NAMALWA (cell line): ENCODE results near the gene NRG2.

Source experiments
- DNase-seq: peaks from one replicate; pipeline ENCODE4 v3.0.0-alpha.2; 2015; ENCODE audit warnings: low spot score

The NRG2 gene

DNA sequence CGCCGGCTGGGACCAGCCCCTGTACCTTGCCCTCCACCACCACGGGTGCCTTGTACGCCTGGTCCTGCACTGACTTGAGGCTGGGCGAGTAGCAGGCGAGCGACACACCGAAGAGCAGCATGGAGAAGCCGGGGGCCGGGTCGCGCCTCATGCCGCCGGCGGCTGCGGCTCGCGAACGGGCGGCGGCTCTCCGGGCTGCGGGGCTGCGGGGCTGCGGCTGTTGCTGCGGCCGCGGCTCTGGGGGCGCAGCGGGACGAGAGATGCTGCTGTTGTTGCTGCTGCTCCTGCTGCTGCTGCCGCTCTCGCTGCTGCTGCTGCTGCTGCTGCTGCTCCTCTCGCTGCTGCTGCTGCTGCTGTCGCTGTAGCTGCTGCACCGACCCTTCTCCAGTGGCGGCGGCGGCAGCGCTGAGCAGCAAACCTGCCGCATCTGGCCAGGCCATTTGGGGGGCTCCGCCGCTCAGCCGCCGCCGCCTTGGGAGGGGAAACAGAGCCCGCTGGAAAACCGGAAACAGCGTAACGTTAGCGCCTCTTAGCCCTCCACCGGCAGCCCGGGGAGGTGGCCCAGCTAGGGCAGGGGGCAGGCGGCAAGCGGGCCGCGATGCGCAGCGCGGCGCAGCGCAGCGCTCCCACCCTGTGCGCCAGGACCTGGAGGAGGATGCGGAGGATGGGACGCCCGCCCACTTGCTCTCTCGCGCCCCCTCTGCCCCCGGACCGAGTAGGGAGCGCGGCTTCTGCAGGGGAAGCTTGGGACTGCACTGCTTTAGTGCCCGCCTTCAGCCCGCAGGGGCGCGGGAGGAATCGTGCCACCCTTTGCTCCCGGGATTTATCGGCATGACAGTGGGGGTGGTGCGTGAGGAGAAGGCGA lies at the start of gene NRG2:
NRG2 (minus strand) TSS at position 657 of the 865 bp plus-strand sequence.
- no peak for DNase-seq

GRCh38 chr5:140090251-140090650 lies 47.2 kb upstream of the NRG2 start:
- DNase-seq: no peak

GRCh38 chr5:140084541-140084940 lies 41.4 kb upstream of the NRG2 start:
- no peak for DNase-seq

- DNase-seq: no peak
Measured at GRCh38 chr5:140083650-140084049, 40.6 kb upstream of the NRG2 start.

DNA sequence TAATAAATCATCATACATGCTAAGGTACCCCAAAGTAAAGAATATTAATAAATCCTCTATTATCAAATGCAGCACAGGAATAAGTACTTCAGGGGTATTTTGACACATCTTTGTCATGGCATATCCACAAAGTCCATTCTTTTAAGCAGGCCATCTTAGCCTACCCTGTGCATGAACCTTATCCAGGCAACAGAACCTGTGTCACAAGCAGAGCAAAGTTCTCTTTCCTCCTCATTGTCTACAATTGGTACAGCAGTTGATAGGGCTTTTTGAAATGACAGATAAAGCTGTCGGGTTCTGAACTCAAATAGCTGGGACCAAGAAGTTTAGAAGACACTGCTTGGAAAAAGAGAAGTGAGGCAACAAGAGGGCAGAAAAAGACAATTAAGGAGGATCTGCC lies 40.0 kb upstream of the NRG2 start:
- DNase-seq: no peak

DNA sequence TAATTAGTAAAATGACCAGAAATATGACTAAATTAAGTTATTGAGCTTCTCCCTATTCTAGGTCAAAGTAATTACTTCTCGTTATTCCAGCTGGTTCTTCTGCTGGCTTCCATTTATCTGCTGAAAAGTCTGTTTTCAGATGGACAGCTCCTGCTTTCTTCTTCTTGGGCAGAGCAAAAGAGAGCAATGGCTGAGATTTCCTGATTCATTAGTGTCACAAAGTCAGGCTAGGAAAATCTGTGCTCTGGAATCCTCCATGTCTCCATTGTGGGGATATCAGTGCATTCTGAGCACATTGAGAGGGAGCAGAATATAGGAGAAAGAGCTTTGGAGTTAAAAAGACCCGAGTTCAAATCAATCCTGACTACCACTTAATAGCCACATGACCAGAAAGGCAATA lies 33.7 kb upstream of the NRG2 start:
- no peak for DNase-seq

DNA sequence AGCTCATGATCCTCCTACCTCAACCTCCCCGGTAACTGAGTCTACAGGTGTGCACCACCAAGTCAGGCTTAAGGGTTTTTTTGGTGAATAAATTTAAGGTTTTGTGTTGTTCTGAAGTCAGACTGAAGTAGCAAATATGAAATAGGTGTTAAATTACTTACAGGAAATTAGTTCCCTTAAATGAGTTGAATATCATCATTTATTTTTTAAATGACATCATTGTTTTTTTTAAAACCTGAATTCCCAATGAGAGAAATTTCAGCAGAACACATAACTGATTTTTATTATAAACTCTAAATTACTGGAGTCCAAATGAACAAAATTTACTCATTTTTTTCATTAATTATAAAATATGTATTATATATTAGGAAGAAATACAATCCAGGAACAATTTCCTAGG lies 33.0 kb upstream of the NRG2 start:
- no peak for DNase-seq

DNA sequence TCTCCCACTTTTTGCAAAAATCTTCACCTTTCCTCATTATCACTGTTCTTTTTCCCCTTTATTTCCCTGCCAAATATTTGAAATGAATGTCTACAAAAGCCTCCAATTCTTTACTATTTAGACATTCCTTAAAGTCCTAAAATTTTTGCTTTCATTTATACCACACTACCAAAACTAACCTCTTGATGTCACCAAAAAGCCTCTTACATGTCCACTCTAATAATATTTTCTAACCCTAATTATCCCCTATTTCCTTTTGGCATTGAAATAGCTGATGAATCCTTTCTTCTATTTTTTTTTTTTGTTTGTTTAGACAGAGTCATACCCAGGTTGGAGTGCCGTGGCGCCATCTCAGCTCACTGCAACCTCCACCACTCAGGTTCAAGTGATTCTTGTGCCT lies 32.3 kb upstream of the NRG2 start:
- DNase-seq: peak; percentile 31

- peak; percentile 55 for DNase-seq
Measured at GRCh38 chr5:140073296-140073695, 30.2 kb upstream of the NRG2 start.

GRCh38 chr5:140072812-140073211 lies 29.7 kb upstream of the NRG2 start:
- no peak for DNase-seq

- DNase-seq: no peak
Measured at GRCh38 chr5:140060816-140061215, 17.7 kb upstream of the NRG2 start.

DNA sequence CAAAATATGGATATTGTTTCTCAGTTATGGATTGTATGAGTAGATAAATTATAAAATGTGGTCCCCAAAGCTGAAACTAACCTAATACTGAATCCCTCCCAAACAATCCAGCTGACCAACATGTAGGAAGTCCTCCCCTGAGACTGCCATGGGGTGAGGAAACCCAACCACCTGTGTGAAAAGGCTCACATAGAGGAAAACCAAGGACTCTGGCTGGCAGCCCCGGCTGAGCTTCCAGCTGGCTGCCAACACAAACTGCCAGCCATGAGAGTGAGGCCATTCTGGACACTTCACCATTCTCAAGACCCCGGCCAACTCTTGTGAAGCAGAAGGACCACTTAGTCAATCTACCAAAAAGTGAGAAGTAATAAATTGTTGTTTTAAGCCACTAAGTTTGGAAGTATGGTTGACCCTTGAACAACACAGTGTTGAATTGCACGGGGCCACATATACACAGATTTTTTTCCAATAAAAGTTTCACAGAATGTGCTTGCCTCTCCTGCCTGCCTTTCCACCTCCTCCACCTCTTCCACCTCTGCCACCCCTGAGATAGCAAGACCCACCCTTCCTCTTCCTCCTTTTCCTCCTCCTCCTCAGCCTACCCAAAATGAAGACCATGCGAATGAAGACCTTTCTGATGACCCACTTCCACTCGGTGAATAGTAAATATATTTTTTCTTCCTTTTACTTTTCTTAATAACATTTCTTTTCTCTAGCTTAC lies 15.3 kb upstream of the NRG2 start:
- DNase-seq: no peak

DNA sequence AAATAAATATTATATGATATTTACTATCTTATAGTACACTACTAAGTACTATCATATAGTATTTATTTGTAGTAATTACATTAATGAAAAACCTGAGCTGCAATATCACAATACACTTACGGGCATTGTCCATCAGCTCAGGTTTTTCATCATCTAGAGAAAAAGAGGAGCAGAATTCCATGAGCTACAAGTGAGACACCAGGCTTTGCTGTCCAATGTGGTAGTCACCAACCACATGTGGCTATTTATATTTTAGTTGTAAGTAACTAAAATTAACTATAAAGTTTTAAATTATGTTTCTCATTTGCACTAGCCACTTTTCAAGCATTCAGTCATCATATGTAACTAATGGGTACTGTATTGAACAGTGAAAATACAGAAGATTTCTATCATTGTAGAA lies 13.8 kb upstream of the NRG2 start:
- no peak for DNase-seq

DNA sequence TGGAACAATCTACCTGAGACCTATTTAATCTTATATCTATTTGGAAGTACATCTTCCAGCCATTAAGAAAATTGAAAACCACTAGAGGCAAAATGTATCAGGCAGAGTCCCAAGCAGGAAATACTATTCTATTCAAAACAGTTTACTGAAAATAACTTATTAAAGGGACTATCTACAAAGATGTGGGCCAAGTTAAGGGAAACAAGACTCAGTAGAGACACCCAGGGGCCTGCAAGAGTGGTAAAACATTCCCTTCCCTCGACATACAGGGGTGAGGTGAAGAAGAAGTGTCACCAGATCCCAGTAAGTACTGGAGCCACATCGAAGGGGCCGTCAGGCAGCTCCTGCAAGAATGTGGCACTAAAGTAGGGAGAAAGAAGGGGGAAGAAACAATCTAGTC lies 12.1 kb upstream of the NRG2 start:
- DNase-seq: no peak

DNA sequence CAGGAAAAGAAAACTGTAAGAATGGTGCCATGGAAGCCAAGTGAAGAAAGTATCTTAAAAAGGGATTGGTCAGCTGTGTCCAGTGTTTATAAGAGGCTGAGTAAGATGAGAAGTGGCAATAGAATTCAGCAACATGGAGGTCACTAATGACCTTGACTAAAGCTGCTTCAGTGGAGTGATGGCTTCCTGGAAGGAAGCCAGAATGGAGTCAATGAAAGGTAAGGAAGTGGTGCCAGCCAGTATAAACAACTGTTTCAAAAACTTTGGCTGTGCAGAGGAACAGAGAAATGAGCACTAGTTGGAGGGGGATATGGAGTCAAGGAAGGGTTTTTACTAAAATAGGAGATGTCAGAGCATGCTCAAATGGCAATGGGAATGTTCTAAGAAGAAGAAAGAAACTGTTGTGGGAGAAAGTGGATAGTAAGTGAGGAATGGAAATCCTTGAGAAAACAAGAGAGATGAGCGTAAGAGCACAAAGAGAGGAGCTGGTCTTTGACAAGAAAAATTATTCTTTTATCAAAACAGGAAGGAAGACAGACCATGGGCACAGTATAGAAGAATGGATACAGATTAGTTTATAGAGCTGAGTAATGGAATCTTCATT lies 11.1 kb upstream of the NRG2 start:
- no peak for DNase-seq

DNA sequence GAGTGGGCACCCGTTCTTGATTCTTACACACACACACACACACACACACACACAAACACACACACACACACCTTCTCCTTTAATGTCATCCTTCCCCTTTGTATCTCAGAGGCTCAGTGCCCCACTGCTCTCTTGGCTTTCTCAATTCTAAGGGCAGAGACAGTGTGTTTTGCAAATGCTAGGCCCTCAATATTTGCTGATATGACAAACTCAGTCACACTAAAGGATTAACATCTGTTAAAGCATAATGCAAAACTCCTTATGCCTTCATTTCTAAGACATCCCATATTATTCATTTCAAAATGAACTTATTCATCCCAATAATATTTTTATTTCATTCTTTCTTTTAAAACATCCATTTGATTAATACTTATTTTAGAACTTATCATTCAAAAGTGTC lies 8.9 kb upstream of the NRG2 start:
- DNase-seq: no peak

DNA sequence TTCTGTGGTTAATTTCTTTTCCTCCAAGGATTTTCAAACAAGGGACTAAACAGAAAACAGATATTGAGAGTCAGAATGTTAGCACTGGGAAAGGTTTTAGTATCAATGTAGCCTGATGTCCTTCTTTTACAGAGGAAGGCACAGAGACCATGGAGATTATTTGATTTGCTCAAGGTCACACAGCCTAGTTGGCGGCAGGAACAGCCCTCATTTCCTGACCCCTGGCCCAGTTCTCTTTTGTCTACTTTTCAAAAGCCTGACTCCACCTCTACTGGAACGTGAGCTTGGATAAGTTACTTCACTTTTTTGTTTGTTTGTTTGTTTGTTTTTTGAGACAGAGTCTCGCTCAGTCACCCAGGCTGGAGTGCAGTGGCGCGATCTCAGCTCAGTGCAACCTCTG lies 6.6 kb upstream of the NRG2 start:
- no peak for DNase-seq

DNA sequence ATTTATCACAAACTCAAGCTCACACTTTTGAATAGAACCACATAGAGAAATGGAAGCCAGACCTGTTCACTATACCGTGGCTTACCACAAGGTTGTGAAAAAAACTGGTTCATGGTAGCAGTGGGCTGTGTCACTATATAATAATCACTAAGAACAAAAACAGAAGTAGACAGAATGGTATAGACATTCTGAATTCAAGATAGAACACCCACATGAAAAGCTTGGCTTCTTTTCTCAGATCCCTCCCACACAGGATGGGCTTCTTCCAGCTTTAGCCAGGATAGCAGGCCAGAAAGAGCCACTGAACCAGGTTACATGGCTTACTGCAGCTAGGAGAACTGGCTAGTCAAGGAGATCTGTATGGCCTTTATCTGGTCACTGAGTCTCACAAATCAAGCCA lies 6.1 kb upstream of the NRG2 start:
- no peak for DNase-seq

DNA sequence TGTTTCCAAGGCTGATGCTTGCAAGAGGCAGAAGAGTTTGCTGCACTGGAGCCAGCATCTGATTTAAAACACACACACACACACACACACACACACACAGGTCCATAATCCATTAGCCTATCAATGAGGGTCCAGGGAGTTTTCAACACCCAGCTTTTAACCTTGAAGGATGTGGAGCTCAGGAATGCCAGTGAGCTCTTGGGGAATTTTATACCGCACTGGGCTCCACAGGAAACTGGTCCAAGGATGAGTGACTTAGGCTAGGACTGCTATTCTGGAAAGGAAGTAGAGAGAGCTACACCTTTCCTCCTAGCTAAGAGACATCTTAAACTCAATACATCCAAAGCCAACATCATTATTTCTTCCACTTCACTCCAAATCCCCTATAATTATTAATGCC lies 942 bp upstream of the NRG2 start:
- DNase-seq: no peak

- DNase-seq: no peak
Measured at GRCh38 chr5:140043508-140043872, 391 bp upstream of the NRG2 start.

DNA sequence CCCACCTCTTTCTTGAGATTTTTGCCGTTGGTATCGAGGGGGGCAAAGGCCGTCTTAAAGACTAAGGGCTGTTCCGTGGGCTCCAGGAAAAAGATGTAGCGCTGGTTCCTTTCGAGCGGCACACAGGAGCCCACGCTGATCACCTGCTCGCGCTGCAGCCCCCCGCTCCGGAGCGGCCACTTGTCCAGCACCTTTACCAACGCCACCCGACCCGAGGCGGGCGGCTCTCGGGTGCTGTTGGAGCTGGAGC lies 781 bp downstream of the NRG2 start:
- DNase-seq: no peak

- DNase-seq: no peak
Measured at GRCh38 chr5:140041492-140042392, 1.4 kb downstream of the NRG2 start.

- DNase-seq: no peak
Measured at GRCh38 chr5:140041099-140041491, 2.0 kb downstream of the NRG2 start.
